Endothelial cell of umbilical vein (primary cell): ENCODE results near the gene DIP2B. TPM values are rescaled to one million over a fixed set of nuclear protein-coding genes. Genes with fewer than 3 reads are reported as not detected.
A peak's percentile ranks its signal among the peaks of the same experiment; 100 is the strongest.

Source experiments
- BruUV-seq: library from RNA; stranded (reverse); fragments of 400-500 nt; replicated peaks from 2 replicates; lab custom pipeline; 2021; lab: Mats Ljungman, UMichigan
- CTCF ChIA-PET: fragments of 300-600, 350-600 bp; sonication (Branson Sonifier 250); formaldehyde crosslinking; loops from one replicate; lab custom pipeline; 2021; ENCODE audit warnings: antibody characterized with exemption, inconsistent platforms; lab: Charles Lee
- POLR2A ChIA-PET: fragments of 300-600, 350-600 bp; sonication (Branson Sonifier 250); formaldehyde crosslinking; loops from one replicate; lab custom pipeline; 2021; ENCODE audit warnings: antibody characterized with exemption, inconsistent platforms; lab: Charles Lee
- DNase-seq: peaks from one replicate; pipeline ENCODE4 v3.0.0-alpha.2; 2011; ENCODE audit warnings: low read depth, low spot score
- FAIRE-seq: peaks from 2 replicates; lab custom pipeline; 2011; peaks lifted over from hg19 to GRCh38; lab: Jason Lieb, UNC
- H2AFZ ChIP-seq: 2 replicates; pipeline ENCODE4 v1.6.0; 2012; ENCODE audit warnings: low read depth, low read length, control low read depth, inconsistent platforms
- H3K27ac ChIP-seq: 2 replicates; pipeline ENCODE4 v1.5.1; 2011; ENCODE audit warnings: low read depth, mild to moderate bottlenecking, control low read depth, low read length, moderate library complexity; ENCODE audit not compliant: insufficient read depth
- H3K27me3 ChIP-seq, 2 experiments: 2 replicates each; pipeline versions ENCODE4 v1.6.0 to v1.6.1; 2011; ENCODE audit warnings: low read length in 2 of 2, mixed read lengths in 1 of 2; ENCODE audit not compliant: control insufficient read depth in 2 of 2, insufficient read depth in 2 of 2
- H3K36me3 ChIP-seq, 2 experiments: 2 replicates in 1 of 2; 3 replicates in 1 of 2; pipeline ENCODE4 v1.5.1; 2011; ENCODE audit warnings: low read length in 2 of 2, mild to moderate bottlenecking in 1 of 2, moderate library complexity in 1 of 2; ENCODE audit not compliant: control insufficient read depth in 2 of 2, insufficient read depth in 2 of 2; ENCODE audit errors: extremely low read depth in 1 of 2
- H3K4me1 ChIP-seq: 3 replicates; pipeline ENCODE4 v1.5.1; 2011; ENCODE audit warnings: mild to moderate bottlenecking, low read length; ENCODE audit not compliant: control insufficient read depth, insufficient read depth; ENCODE audit errors: extremely low read depth
- H3K4me2 ChIP-seq: 2 replicates; pipeline ENCODE4 v1.6.1; 2011; ENCODE audit warnings: low read length, control low read depth, mixed read lengths; ENCODE audit not compliant: insufficient read depth
- H3K4me3 ChIP-seq, 3 experiments: fragments of 200-600 bp in 1 of 3; sonication (generic), shearing (Covaris generic) in 1 of 3; replicated peaks in 1 of 3; 2 replicates each; pipeline ENCODE4 v1.5.1; 2011 to 2016; ENCODE audit warnings: control low read depth in 3 of 3, low read length in 3 of 3, mild to moderate bottlenecking in 2 of 3, inconsistent platforms in 1 of 3, low read depth in 1 of 3, moderate library complexity in 1 of 3; ENCODE audit not compliant: insufficient read depth in 1 of 3
- H3K79me2 ChIP-seq: 2 replicates; pipeline ENCODE4 v1.6.0; 2012; ENCODE audit warnings: low read length, inconsistent platforms; ENCODE audit not compliant: control insufficient read depth, insufficient read depth
- H3K9ac ChIP-seq: replicated peaks from 2 replicates; pipeline ENCODE3; 2011; ENCODE audit warnings: low read length, control low read depth; ENCODE audit not compliant: insufficient read depth; ENCODE audit errors: extremely low read depth
- H3K9me1 ChIP-seq: replicated peaks from 3 replicates; pipeline ENCODE4 v1.6.0; 2011; ENCODE audit warnings: mild to moderate bottlenecking, low read length; ENCODE audit not compliant: control insufficient read depth, insufficient read depth; ENCODE audit errors: extremely low read depth
- H3K9me3 ChIP-seq: replicated peaks from 2 replicates; pipeline ENCODE4 v1.5.1; 2012; ENCODE audit warnings: low read length, inconsistent platforms; ENCODE audit not compliant: control insufficient read depth, insufficient read depth
- H4K20me1 ChIP-seq: replicated peaks from 2 replicates; pipeline ENCODE3; 2011; ENCODE audit warnings: mild to moderate bottlenecking, low read length; ENCODE audit not compliant: control insufficient read depth, insufficient read depth; ENCODE audit errors: extremely low read depth
- EZH2 ChIP-seq: IDR thresholded peaks from 2 replicates; pipeline ENCODE4 v1.6.1; 2012; ENCODE audit warnings: borderline replicate concordance, low read depth, mild to moderate bottlenecking, moderate library complexity, low read length, inconsistent platforms; ENCODE audit not compliant: severe bottlenecking
- FOS ChIP-seq: IDR thresholded peaks from 2 replicates; pipeline ENCODE4 v1.6.1; 2011; ENCODE audit warnings: mild to moderate bottlenecking, low read length, moderate library complexity, borderline replicate concordance; ENCODE audit not compliant: insufficient read depth
- GATA2 ChIP-seq: IDR thresholded peaks from 2 replicates; pipeline ENCODE4 v1.7.0; 2011; ENCODE audit warnings: low read depth, mild to moderate bottlenecking, moderate library complexity, mixed read lengths, low read length; ENCODE audit not compliant: insufficient read length, insufficient read depth
- JUN ChIP-seq: IDR thresholded peaks from 2 replicates; pipeline ENCODE4 v1.6.1; 2011; ENCODE audit warnings: borderline replicate concordance, low read depth; ENCODE audit not compliant: insufficient read length, insufficient read depth
- MYC ChIP-seq: IDR thresholded peaks from one replicate; pipeline ENCODE4 v1.6.1; 2011; ENCODE audit warnings: mild to moderate bottlenecking, low read depth, low read length
- POLR2A ChIP-seq: IDR thresholded peaks from 2 replicates; pipeline ENCODE4 v1.6.1; 2012; ENCODE audit warnings: low read depth, mild to moderate bottlenecking, control low read depth, low read length
- POLR2AphosphoS5 ChIP-seq: IDR thresholded peaks from 2 replicates; pipeline ENCODE4 v1.6.1; 2012; ENCODE audit warnings: low read depth, mild to moderate bottlenecking, control low read depth, low read length, moderate library complexity; ENCODE audit not compliant: insufficient read depth
- dilution Hi-C: fragments of 300-500 bp; cut with MboI; formaldehyde crosslinking; loops from one replicate; pipeline ENCODE4 v1.15.0; 2019; ENCODE audit warnings: low sequenced_read_pairs; ENCODE audit not compliant: extremely low pct_ligation_motif_present
- intact Hi-C: fragments of 100-400 bp; cut with micrococcal nuclease; formaldehyde crosslinking; loops from one replicate; pipeline ENCODE4 v1.10.0; 2022
- polyA plus RNA-seq, 4 experiments: library from polyadenylated mRNA; depleted of rRNA in 3 of 4; stranded (reverse) in 3 of 4; unstranded in 1 of 4; fragments of >200 nt; gene quantifications; 2 replicates each; pipeline versions ENCODE4 v1.2.1 to v1.2.3, GENCODE V29; 2011 to 2012; ENCODE audit warnings: missing spikeins in 1 of 4
- total RNA-seq: library from RNA; stranded (reverse); gene quantifications from 2 replicates; pipeline ENCODE4 v1.2.3, GENCODE V29; 2021
- TF ChIP-seq, protein P1 (sequence below): IDR thresholded peaks from 2 replicates; pipeline ENCODE4 v1.6.1; 2011; ENCODE audit not compliant: insufficient read depth, insufficient read length
- TF ChIP-seq, protein P2 (sequence below), 2 donors: IDR thresholded peaks; 1 replicate in 1 of 2; 2 replicates in 1 of 2; pipeline ENCODE4 v1.5.1; 2011; ENCODE audit warnings: low read length in 2 of 2, mild to moderate bottlenecking in 2 of 2, moderate library complexity in 2 of 2, control low read depth in 1 of 2, inconsistent platforms in 1 of 2, low read depth in 1 of 2; ENCODE audit not compliant: insufficient read depth in 1 of 2; ENCODE audit errors: extremely low read depth in 1 of 2

DIP2B gene
- total and polyA plus RNA-seq, 2 donors (not counting 3 experiments of a cell fraction or from before 2014, with no cell fraction given), result 14.5 to 28.0 TPM

DNA sequence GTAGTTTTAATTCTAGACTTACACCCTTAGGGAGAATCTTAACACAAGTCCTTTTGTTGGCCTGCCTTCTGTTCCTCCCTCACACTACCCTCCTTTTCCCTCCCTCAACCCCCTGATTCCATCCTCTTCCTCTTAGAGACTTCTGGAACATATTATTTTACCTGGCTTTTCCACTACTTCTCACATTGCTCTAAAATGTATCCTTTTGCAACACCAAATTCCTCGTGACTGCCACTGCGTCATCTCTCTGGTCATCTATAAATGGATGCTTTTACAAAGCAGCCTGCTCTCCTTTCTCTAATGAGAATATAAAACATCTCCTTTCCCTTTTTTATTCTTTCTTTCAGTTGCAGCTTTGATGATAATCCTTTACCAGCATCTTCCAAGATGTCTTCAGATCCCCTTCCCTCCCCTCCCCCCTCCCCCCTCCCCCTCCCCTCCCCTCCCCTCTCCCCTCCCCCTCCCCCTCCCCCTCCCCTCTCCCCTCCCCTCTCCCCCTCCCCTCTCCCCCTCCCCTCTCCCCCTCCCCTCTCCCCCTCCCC, 93.6 kb downstream of the DIP2B start:
- Histone ChIP-seq H2AFZ (no peak overlapping the region), H3K36me3 (no peaks in the 10 kb centered on the region), H3K9ac (no peak overlapping the region), H3K27me3 (no peaks in the 10 kb centered on the region), H3K9me1 (no peaks in the 10 kb centered on the region), H3K4me3 (no peak overlapping the region), H3K4me2 (peak overlapping the region; percentile 75), H3K79me2 (peaks cover 7% of the 10 kb centered on the region), H4K20me1 (no peaks in the 10 kb centered on the region), H3K4me1 (peaks cover 33% of the 10 kb centered on the region), H3K27ac (peak overlapping the region; percentile 34), H3K9me3 (no peaks in the 10 kb centered on the region)
- POLR2A ChIA-PET, result no interaction called here
- dilution Hi-C loops, result no loop called here
- CTCF ChIA-PET, result interaction anchor here (0.5 to 1.7 kb wide), 6 partner anchors 8 to 131 kb away, joined by 3 to 12 read pairs (median 4); no protein-coding TSS in a partner anchor
- intact Hi-C loops, result loop anchor here (5.0 kb wide), 2 partner anchors 39 to 91 kb away; no protein-coding TSS in a partner anchor
- no peak for TF ChIP-seq FOS
- TF ChIP-seq, protein P1, sequence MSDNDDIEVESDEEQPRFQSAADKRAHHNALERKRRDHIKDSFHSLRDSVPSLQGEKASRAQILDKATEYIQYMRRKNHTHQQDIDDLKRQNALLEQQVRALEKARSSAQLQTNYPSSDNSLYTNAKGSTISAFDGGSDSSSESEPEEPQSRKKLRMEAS, result no peak
- TF ChIP-seq GATA2, result no peak
- TF ChIP-seq POLR2A, result no peak
- TF ChIP-seq EZH2, result no peak
- no peak for TF ChIP-seq JUN
- no peak for TF ChIP-seq MYC
- TF ChIP-seq, protein P2, sequence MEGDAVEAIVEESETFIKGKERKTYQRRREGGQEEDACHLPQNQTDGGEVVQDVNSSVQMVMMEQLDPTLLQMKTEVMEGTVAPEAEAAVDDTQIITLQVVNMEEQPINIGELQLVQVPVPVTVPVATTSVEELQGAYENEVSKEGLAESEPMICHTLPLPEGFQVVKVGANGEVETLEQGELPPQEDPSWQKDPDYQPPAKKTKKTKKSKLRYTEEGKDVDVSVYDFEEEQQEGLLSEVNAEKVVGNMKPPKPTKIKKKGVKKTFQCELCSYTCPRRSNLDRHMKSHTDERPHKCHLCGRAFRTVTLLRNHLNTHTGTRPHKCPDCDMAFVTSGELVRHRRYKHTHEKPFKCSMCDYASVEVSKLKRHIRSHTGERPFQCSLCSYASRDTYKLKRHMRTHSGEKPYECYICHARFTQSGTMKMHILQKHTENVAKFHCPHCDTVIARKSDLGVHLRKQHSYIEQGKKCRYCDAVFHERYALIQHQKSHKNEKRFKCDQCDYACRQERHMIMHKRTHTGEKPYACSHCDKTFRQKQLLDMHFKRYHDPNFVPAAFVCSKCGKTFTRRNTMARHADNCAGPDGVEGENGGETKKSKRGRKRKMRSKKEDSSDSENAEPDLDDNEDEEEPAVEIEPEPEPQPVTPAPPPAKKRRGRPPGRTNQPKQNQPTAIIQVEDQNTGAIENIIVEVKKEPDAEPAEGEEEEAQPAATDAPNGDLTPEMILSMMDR (IDR thresholded peaks at IDR 0.05; ENCODE audit: extremely low read depth in 1 of 2, insufficient read depth in 1 of 2, low read depth in 1 of 2, low read length in 2 of 2), result no peak
- no peak for TF ChIP-seq POLR2AphosphoS5
- no peak for DNase-seq
- FAIRE-seq, result no peak
- BruUV-seq, result no TSS peak
